CD4-positive, alpha-beta T cell (primary cell): ENCODE results near the gene PDGFA. TPM values are rescaled to one million over a fixed set of nuclear protein-coding genes. Genes with fewer than 3 reads are reported as not detected.

Experiments used
- ATAC-seq: fragments of 200-7000 bp; cut with Tn5 transposase; one replicate; pipeline ENCODE4 v1.10.0; 2022; ENCODE audit warnings: mild to moderate bottlenecking; ENCODE audit not compliant: poor library complexity
- CTCF ChIA-PET: fragments of 350-600 bp; sonication (Branson Sonifier 250); formaldehyde crosslinking; loops from one replicate; lab custom pipeline; 2021; ENCODE audit warnings: antibody characterized with exemption, inconsistent platforms; lab: Charles Lee
- POLR2A ChIA-PET: fragments of 350-600 bp; sonication (Branson Sonifier 250); formaldehyde crosslinking; loops from one replicate; lab custom pipeline; 2021; ENCODE audit warnings: antibody characterized with exemption, inconsistent platforms; lab: Charles Lee
- DNase-seq, 14 experiments: peaks; one replicate each; pipeline ENCODE4 v3.0.0-alpha.2; 2013 to 2020; ENCODE audit warnings: mixed read lengths in 2 of 14
- H3K27ac ChIP-seq, 2 donors: one replicate each; pipeline versions ENCODE4 v1.5.1 to v1.7.0; 2013; ENCODE audit warnings: low read length in 2 of 2, low read depth in 1 of 2, mild to moderate bottlenecking in 1 of 2
- H3K27me3 ChIP-seq, 2 experiments: 1 replicate in 1 of 2; 2 replicates in 1 of 2; pipeline versions ENCODE4 v1.6.1 to v1.7.0; 2013; ENCODE audit warnings: low read length in 2 of 2, control low read depth in 1 of 2, mild to moderate bottlenecking in 1 of 2, moderate library complexity in 1 of 2; ENCODE audit not compliant: insufficient read depth in 2 of 2, control insufficient read depth in 1 of 2
- H3K36me3 ChIP-seq: one replicate; pipeline ENCODE4 v1.6.1; 2013; ENCODE audit warnings: low read length, control low read depth; ENCODE audit not compliant: insufficient read depth
- H3K4me1 ChIP-seq: one replicate; pipeline ENCODE4 v1.6.1; 2013; ENCODE audit warnings: low read length, control low read depth; ENCODE audit not compliant: insufficient read depth
- H3K4me3 ChIP-seq: one replicate; pipeline ENCODE4 v1.5.1; 2013; ENCODE audit warnings: mild to moderate bottlenecking, low read length, moderate library complexity
- H3K9me3 ChIP-seq, 2 experiments: 1 replicate in 1 of 2; 2 replicates in 1 of 2; pipeline versions ENCODE4 v1.6.1 to v1.7.0; 2013; ENCODE audit warnings: low read length in 2 of 2, mild to moderate bottlenecking in 2 of 2, control low read depth in 1 of 2, moderate library complexity in 1 of 2; ENCODE audit not compliant: control insufficient read depth in 1 of 2, insufficient read depth in 1 of 2
- H3K27ac Mint-ChIP-seq: one replicate; pipeline ENCODE4 v1.8.0; 2020; ENCODE audit warnings: mixed read lengths
- H3K27me3 Mint-ChIP-seq: one replicate; pipeline ENCODE4 v1.8.0; 2021; ENCODE audit warnings: mixed read lengths
- H3K36me3 Mint-ChIP-seq: one replicate; pipeline ENCODE4 v1.8.0; 2021; ENCODE audit warnings: low read depth, mixed read lengths
- H3K4me1 Mint-ChIP-seq: one replicate; pipeline ENCODE4 v1.8.0; 2021; ENCODE audit warnings: low read depth, mixed read lengths
- H3K4me3 Mint-ChIP-seq: one replicate; pipeline ENCODE4 v1.8.0; 2020; ENCODE audit warnings: mild to moderate bottlenecking, mixed read lengths
- H3K9me3 Mint-ChIP-seq: one replicate; pipeline ENCODE4 v1.8.0; 2020; ENCODE audit warnings: mixed read lengths
- CTCF ChIP-seq: fragments of 200-600 bp; IDR thresholded peaks from one replicate; pipeline ENCODE4 v1.8.0; 2022; ENCODE audit warnings: antibody characterized with exemption, mild to moderate bottlenecking
- intact Hi-C, 2 experiments: fragments of 100-400 bp; cut with DNase I in 1 of 2; cut with micrococcal nuclease in 1 of 2; formaldehyde crosslinking; loops; one replicate each; pipeline versions ENCODE4 v1.15.1 to v1.9.0; 2023 to 2025; cut with DNase I, micrococcal nuclease
- total RNA-seq, 174 experiments: library from RNA in 2 of 174; stranded (reverse) in 2 of 174; gene quantifications; one replicate each; pipeline ENCODE4 v1.2.3 and lab custom pipeline; 2021 to 2026

The PDGFA gene
- total RNA-seq, 2 experiments from 2014 or later = 0.55 to 0.70 TPM

GRCh38 chr7:491958-492713, 27.5 kb downstream of the PDGFA start:
- ChIA-PET CTCF (no interaction called here), POLR2A (no interaction called here)
- Mint-ChIP-seq H3K27ac (no peak overlapping the region), H3K27me3 (no peaks in the 10 kb centered on the region), H3K4me3 (no peak overlapping the region), H3K9me3 (no peaks in the 10 kb centered on the region), H3K4me1 (no peaks in the 10 kb centered on the region), H3K36me3 (no peaks in the 10 kb centered on the region)
- Histone ChIP-seq H3K4me1 (no peaks in the 10 kb centered on the region), H3K27me3 (no peaks in the 10 kb centered on the region), H3K27ac (no peak overlapping the region), H3K36me3 (no peaks in the 10 kb centered on the region), H3K4me3 (no peak overlapping the region), H3K9me3 (no peaks in the 10 kb centered on the region)
- TF ChIP-seq CTCF = no peak
- ATAC-seq (no peak), DNase-seq (no peak)
- intact Hi-C loops = no loop called here

GRCh38 chr7:491292-491957, 28.2 kb downstream of the PDGFA start:
- Histone ChIP-seq H3K9me3 (no peaks in the 10 kb centered on the region), H3K4me3 (no peak overlapping the region), H3K4me1 (no peaks in the 10 kb centered on the region), H3K27me3 (no peaks in the 10 kb centered on the region), H3K27ac (no peak overlapping the region), H3K36me3 (no peaks in the 10 kb centered on the region)
- Mint-ChIP-seq H3K27me3 (no peaks in the 10 kb centered on the region), H3K4me1 (no peaks in the 10 kb centered on the region), H3K9me3 (no peaks in the 10 kb centered on the region), H3K4me3 (no peak overlapping the region), H3K27ac (no peak overlapping the region), H3K36me3 (no peaks in the 10 kb centered on the region)
- no peak for TF ChIP-seq CTCF
- no peak for ATAC-seq
- intact Hi-C loops = no loop called here
- ChIA-PET CTCF (no interaction called here), POLR2A (no interaction called here)
- no peak for DNase-seq

GRCh38 chr7:490461-491291, 29.0 kb downstream of the PDGFA start:
- Mint-ChIP-seq H3K27me3 (peaks cover 4% of the 10 kb centered on the region), H3K9me3 (no peaks in the 10 kb centered on the region), H3K27ac (no peak overlapping the region), H3K4me3 (no peak overlapping the region), H3K4me1 (no peaks in the 10 kb centered on the region), H3K36me3 (no peaks in the 10 kb centered on the region)
- ATAC-seq (no peak), DNase-seq (no peak)
- intact Hi-C loops = no loop called here
- no peak overlapping the region for H3K27ac ChIP-seq
- H3K36me3 ChIP-seq = no peaks in the 10 kb centered on the region
- H3K4me1 ChIP-seq = no peaks in the 10 kb centered on the region
- no peak for TF ChIP-seq CTCF
- no peaks in the 10 kb centered on the region for H3K9me3 ChIP-seq
- ChIA-PET CTCF (no interaction called here), POLR2A (no interaction called here)
- no peaks in the 10 kb centered on the region for H3K27me3 ChIP-seq
- H3K4me3 ChIP-seq = no peak overlapping the region
